ENCODE measurements around the gene C13orf42. TPM values are rescaled to one million over a fixed set of nuclear protein-coding genes. Genes with fewer than 3 reads are reported as not detected.

The C13orf42 gene
- total and polyA plus RNA-seq, 2 experiments from 2014 or later, result 9.4 to 96.5 TPM

DNA sequence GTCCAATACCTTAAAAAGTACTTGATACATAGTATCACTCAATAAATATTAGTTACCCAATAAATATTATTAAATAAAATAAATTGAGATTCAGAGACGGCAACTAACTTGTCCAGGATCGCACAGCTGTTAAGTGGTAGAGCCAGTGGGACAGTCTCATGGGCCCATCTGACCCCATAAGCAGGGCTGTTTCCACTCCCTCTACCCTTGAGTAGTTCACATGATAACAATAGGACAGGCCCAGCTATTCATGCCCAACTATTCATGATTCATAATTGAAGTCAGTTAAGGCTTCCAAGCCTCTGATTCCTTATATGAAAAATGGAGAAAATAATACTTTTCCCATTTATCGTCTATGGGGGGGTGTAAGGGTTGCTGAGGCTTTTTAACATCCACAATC lies 78.2 kb downstream of the C13orf42 start:
- Mint-ChIP-seq H3K9me3 (no peaks in the 10 kb centered on the region), H3K27me3 (ENCODE audit: insufficient read depth, low read depth, poor library complexity) (peaks cover 2% of the 10 kb centered on the region), H3K36me3 (ENCODE audit: low read depth) (no peaks in the 10 kb centered on the region), H3K4me3 (no peak overlapping the region), H3K4me1 (peaks cover 4% of the 10 kb centered on the region; the same call in 1 of the 3 replicates), H3K27ac (no peak overlapping the region)
- no peak for DNase-seq (ENCODE audit: low spot score)
- Histone ChIP-seq H2AFZ (no peak overlapping the region), H3K36me3 (ENCODE audit: insufficient read depth) (no peaks in the 10 kb centered on the region), H3K27ac (ENCODE audit: low read depth) (no peak overlapping the region), H3K79me2 (replicated peaks; ENCODE audit: insufficient read depth) (no peaks in the 10 kb centered on the region), H3K27me3 (ENCODE audit: insufficient read depth) (no peaks in the 10 kb centered on the region), H3K4me1 (ENCODE audit: insufficient read depth) (peaks cover 6% of the 10 kb centered on the region; the same call in 1 of the 2 replicates), H3F3A (replicated peaks; ENCODE audit: low read depth) (no peaks in the 10 kb centered on the region), H3K4me3 (no peak overlapping the region), H3K9me2 (ENCODE audit: insufficient read depth) (0 out of 2 replicates have a peak, but pooled peaks cover 3% of the 10 kb centered on the region), H4K20me1 (replicated peaks; ENCODE audit: insufficient read depth) (no peaks in the 10 kb centered on the region), H3K4me2 (no peak overlapping the region)
- no peak for ATAC-seq
- TF ChIP-seq ZNF114 (CRISPR knock-in tag; IDR thresholded peaks at IDR 0.05) (no peak), ZNF331 (CRISPR knock-in tag; IDR thresholded peaks at IDR 0.05; ENCODE audit: low read depth) (no peak), EZH2 (IDR thresholded peaks at IDR 0.05; ENCODE audit: low read depth, unreplicated experiment) (no peak), STAT1 (IDR thresholded peaks at IDR 0.05; ENCODE audit: unreplicated experiment) (no peak), JUNB (IDR thresholded peaks at IDR 0.05; ENCODE audit: unreplicated experiment) (no peak), NANOG (IDR thresholded peaks at IDR 0.05; ENCODE audit: borderline replicate concordance) (no peak), POLR2AphosphoS5 (IDR thresholded peaks at IDR 0.05; ENCODE audit: low read depth) (no peak), CREB1 (CRISPR knock-in tag; IDR thresholded peaks at IDR 0.05; ENCODE audit: low read depth) (no peak), EZH2phosphoT487 (IDR thresholded peaks at IDR 0.05; ENCODE audit: unreplicated experiment) (no peak)
- TF ChIP-seq, protein P1, sequence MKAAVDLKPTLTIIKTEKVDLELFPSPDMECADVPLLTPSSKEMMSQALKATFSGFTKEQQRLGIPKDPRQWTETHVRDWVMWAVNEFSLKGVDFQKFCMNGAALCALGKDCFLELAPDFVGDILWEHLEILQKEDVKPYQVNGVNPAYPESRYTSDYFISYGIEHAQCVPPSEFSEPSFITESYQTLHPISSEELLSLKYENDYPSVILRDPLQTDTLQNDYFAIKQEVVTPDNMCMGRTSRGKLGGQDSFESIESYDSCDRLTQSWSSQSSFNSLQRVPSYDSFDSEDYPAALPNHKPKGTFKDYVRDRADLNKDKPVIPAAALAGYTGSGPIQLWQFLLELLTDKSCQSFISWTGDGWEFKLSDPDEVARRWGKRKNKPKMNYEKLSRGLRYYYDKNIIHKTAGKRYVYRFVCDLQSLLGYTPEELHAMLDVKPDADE (IDR thresholded peaks at IDR 0.05), result no peak
- TF ChIP-seq, protein P2, sequence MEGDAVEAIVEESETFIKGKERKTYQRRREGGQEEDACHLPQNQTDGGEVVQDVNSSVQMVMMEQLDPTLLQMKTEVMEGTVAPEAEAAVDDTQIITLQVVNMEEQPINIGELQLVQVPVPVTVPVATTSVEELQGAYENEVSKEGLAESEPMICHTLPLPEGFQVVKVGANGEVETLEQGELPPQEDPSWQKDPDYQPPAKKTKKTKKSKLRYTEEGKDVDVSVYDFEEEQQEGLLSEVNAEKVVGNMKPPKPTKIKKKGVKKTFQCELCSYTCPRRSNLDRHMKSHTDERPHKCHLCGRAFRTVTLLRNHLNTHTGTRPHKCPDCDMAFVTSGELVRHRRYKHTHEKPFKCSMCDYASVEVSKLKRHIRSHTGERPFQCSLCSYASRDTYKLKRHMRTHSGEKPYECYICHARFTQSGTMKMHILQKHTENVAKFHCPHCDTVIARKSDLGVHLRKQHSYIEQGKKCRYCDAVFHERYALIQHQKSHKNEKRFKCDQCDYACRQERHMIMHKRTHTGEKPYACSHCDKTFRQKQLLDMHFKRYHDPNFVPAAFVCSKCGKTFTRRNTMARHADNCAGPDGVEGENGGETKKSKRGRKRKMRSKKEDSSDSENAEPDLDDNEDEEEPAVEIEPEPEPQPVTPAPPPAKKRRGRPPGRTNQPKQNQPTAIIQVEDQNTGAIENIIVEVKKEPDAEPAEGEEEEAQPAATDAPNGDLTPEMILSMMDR (conservative IDR thresholded peaks at IDR 0.05; ENCODE audit: low read depth in 2 of 2), result no peak
- TF ChIP-seq, protein P3, sequence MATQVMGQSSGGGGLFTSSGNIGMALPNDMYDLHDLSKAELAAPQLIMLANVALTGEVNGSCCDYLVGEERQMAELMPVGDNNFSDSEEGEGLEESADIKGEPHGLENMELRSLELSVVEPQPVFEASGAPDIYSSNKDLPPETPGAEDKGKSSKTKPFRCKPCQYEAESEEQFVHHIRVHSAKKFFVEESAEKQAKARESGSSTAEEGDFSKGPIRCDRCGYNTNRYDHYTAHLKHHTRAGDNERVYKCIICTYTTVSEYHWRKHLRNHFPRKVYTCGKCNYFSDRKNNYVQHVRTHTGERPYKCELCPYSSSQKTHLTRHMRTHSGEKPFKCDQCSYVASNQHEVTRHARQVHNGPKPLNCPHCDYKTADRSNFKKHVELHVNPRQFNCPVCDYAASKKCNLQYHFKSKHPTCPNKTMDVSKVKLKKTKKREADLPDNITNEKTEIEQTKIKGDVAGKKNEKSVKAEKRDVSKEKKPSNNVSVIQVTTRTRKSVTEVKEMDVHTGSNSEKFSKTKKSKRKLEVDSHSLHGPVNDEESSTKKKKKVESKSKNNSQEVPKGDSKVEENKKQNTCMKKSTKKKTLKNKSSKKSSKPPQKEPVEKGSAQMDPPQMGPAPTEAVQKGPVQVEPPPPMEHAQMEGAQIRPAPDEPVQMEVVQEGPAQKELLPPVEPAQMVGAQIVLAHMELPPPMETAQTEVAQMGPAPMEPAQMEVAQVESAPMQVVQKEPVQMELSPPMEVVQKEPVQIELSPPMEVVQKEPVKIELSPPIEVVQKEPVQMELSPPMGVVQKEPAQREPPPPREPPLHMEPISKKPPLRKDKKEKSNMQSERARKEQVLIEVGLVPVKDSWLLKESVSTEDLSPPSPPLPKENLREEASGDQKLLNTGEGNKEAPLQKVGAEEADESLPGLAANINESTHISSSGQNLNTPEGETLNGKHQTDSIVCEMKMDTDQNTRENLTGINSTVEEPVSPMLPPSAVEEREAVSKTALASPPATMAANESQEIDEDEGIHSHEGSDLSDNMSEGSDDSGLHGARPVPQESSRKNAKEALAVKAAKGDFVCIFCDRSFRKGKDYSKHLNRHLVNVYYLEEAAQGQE (IDR thresholded peaks at IDR 0.05; ENCODE audit: unreplicated experiment), result no peak
- TF ChIP-seq, protein P4, sequence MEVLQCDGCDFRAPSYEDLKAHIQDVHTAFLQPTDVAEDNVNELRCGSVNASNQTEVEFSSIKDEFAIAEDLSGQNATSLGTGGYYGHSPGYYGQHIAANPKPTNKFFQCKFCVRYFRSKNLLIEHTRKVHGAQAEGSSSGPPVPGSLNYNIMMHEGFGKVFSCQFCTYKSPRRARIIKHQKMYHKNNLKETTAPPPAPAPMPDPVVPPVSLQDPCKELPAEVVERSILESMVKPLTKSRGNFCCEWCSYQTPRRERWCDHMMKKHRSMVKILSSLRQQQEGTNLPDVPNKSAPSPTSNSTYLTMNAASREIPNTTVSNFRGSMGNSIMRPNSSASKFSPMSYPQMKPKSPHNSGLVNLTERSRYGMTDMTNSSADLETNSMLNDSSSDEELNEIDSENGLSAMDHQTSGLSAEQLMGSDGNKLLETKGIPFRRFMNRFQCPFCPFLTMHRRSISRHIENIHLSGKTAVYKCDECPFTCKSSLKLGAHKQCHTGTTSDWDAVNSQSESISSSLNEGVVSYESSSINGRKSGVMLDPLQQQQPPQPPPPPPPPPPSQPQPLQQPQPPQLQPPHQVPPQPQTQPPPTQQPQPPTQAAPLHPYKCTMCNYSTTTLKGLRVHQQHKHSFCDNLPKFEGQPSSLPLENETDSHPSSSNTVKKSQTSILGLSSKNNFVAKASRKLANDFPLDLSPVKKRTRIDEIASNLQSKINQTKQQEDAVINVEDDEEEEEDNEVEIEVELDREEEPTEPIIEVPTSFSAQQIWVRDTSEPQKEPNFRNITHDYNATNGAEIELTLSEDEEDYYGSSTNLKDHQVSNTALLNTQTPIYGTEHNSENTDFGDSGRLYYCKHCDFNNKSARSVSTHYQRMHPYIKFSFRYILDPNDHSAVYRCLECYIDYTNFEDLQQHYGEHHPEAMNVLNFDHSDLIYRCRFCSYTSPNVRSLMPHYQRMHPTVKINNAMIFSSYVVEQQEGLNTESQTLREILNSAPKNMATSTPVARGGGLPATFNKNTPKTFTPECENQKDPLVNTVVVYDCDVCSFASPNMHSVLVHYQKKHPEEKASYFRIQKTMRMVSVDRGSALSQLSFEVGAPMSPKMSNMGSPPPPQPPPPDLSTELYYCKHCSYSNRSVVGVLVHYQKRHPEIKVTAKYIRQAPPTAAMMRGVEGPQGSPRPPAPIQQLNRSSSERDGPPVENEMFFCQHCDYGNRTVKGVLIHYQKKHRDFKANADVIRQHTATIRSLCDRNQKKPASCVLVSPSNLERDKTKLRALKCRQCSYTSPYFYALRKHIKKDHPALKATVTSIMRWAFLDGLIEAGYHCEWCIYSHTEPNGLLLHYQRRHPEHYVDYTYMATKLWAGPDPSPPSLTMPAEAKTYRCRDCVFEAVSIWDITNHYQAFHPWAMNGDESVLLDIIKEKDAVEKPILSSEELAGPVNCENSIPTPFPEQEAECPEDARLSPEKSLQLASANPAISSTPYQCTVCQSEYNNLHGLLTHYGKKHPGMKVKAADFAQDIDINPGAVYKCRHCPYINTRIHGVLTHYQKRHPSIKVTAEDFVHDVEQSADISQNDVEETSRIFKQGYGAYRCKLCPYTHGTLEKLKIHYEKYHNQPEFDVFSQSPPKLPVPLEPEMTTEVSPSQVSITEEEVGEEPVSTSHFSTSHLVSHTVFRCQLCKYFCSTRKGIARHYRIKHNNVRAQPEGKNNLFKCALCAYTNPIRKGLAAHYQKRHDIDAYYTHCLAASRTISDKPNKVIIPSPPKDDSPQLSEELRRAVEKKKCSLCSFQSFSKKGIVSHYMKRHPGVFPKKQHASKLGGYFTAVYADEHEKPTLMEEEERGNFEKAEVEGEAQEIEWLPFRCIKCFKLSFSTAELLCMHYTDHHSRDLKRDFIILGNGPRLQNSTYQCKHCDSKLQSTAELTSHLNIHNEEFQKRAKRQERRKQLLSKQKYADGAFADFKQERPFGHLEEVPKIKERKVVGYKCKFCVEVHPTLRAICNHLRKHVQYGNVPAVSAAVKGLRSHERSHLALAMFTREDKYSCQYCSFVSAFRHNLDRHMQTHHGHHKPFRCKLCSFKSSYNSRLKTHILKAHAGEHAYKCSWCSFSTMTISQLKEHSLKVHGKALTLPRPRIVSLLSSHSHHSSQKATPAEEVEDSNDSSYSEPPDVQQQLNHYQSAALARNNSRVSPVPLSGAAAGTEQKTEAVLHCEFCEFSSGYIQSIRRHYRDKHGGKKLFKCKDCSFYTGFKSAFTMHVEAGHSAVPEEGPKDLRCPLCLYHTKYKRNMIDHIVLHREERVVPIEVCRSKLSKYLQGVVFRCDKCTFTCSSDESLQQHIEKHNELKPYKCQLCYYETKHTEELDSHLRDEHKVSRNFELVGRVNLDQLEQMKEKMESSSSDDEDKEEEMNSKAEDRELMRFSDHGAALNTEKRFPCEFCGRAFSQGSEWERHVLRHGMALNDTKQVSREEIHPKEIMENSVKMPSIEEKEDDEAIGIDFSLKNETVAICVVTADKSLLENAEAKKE (CRISPR knock-in tag; IDR thresholded peaks at IDR 0.05), result no peak

All from GM23338 (cell line).